Fibroblast of villous mesenchyme (primary cell): ENCODE data around the gene THSD4. TPM values are rescaled to one million over a fixed set of nuclear protein-coding genes. Genes with fewer than 3 reads are reported as not detected.

Experiments used
- DNase-seq: peaks from one replicate; pipeline ENCODE4 v3.0.0-alpha.2; 2010; ENCODE audit warnings: low read depth
- H3K4me3 ChIP-seq: 2 replicates; pipeline ENCODE4 v1.5.1; 2011; ENCODE audit warnings: low read depth, mild to moderate bottlenecking, low read length
- total RNA-seq: library from RNA; depleted of rRNA; stranded (reverse); fragments of >200 nt; gene quantifications from 2 replicates; pipeline ENCODE4 v1.2.3, GENCODE V29; 2012
- TF ChIP-seq, protein P1 (sequence below): IDR thresholded peaks from 2 replicates; pipeline ENCODE4 v1.5.1; 2012; ENCODE audit warnings: low read depth, mild to moderate bottlenecking, low read length; ENCODE audit not compliant: insufficient read depth

Gene THSD4
- total RNA-seq, 1 donor, result 76.4 TPM

DNA sequence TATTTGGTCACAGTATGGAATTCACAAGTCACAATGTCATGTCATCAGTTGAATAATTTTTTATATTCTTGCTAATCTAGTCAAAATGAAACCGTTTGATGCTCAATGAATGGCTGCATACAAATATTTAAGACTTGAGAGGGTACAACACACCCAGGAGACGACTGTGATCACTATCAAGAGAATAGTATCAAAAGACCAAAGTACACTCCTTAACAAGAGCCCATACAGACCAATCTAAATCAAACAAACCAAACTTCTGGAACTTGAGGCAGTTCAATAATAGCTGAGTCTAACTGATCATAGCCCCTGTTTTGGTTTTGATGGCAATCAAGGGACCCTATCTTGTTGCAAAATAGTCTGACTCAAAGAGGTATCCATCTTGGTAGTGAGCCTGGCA lies 265.1 kb downstream of the THSD4 start:
- DNase-seq, result no peak
- TF ChIP-seq, protein P1, sequence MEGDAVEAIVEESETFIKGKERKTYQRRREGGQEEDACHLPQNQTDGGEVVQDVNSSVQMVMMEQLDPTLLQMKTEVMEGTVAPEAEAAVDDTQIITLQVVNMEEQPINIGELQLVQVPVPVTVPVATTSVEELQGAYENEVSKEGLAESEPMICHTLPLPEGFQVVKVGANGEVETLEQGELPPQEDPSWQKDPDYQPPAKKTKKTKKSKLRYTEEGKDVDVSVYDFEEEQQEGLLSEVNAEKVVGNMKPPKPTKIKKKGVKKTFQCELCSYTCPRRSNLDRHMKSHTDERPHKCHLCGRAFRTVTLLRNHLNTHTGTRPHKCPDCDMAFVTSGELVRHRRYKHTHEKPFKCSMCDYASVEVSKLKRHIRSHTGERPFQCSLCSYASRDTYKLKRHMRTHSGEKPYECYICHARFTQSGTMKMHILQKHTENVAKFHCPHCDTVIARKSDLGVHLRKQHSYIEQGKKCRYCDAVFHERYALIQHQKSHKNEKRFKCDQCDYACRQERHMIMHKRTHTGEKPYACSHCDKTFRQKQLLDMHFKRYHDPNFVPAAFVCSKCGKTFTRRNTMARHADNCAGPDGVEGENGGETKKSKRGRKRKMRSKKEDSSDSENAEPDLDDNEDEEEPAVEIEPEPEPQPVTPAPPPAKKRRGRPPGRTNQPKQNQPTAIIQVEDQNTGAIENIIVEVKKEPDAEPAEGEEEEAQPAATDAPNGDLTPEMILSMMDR, result no peak
- no peak overlapping the region for H3K4me3 ChIP-seq

DNA sequence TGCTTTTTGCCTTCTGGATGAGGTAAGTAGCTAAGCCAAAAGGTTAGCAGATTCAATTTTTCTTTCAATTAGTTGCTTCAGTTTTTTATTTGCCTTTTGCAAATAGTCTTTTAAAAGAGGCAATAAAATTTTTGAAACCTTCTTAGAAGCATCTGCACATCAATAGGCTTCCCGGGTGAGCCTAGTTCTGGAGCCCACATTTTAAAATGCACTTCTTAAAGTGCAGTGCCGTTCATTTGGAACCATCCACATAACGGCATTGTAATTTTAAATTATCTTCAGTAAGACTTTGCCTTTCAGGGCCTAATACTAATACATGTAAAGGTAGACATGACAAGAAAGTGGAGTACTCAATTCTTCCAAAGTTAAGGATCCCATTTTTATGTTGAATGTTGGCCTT lies 269.2 kb downstream of the THSD4 start:
- H3K4me3 ChIP-seq, result no peak overlapping the region
- TF ChIP-seq, protein P1, result no peak

GRCh38 chr15:71385026-71385425 lies 269.8 kb downstream of the THSD4 start:
- TF ChIP-seq, protein P1, result no peak
- no peak overlapping the region for H3K4me3 ChIP-seq
- DNase-seq, result no peak

More for the DNA sequence above, 269.2 kb downstream of the THSD4 start:
- DNase-seq, result no peak

- DNase-seq, result no peak
- TF ChIP-seq, protein P1, result no peak
Measured at GRCh38 chr15:71385457-71385856, 270.2 kb downstream of the THSD4 start.

GRCh38 chr15:71386005-71386404 lies 270.7 kb downstream of the THSD4 start:
- TF ChIP-seq, protein P1, result no peak
- H3K4me3 ChIP-seq, result no peak overlapping the region
- DNase-seq, result no peak

More at GRCh38 chr15:71385457-71385856, 270.2 kb downstream of the THSD4 start:
- H3K4me3 ChIP-seq, result no peak overlapping the region

DNA sequence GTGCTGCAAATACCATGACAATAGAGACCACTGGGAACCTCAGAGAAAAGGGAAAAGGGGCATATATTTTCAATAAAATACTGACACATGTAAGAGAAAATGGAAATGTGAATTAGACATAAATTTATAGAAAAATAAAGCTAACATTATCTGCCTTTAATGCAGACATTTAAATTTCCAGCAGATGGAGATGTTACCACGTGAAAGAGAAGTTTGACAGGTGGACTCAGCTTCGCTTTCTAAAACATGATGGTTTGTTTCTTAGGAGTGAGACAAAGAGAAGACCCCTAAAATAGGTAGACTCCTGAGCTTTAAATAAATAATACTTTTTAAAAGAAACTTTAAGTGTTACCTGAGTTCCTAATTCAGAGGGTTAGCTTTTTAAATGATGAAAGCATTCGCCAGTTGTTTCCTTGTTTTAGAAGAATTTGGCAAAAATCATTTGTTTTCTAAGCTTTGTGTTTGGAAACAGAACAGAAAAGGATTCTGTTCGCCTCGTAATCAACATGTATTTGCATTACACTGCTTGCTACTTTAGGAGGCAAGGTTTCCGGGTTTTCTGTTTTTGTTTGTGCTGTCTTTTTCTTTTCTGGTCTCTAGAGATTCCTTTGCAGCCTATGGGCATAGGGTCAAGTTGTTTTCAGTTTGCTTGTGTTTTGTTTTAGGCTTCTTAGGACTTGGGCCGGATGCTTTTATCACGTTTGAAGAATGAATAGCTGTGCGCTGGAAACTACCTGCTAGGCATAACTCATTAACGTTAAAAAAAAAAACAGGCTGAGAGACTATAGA lies 271.4 kb downstream of the THSD4 start:
- no peak overlapping the region for H3K4me3 ChIP-seq
- TF ChIP-seq, protein P1, result peak; percentile 30
- DNase-seq, result no peak
